Measurements from ENCODE around the gene ETAA1.
A peak's percentile ranks its signal among the peaks of the same experiment; 100 is the strongest.

The ETAA1 gene

DNA sequence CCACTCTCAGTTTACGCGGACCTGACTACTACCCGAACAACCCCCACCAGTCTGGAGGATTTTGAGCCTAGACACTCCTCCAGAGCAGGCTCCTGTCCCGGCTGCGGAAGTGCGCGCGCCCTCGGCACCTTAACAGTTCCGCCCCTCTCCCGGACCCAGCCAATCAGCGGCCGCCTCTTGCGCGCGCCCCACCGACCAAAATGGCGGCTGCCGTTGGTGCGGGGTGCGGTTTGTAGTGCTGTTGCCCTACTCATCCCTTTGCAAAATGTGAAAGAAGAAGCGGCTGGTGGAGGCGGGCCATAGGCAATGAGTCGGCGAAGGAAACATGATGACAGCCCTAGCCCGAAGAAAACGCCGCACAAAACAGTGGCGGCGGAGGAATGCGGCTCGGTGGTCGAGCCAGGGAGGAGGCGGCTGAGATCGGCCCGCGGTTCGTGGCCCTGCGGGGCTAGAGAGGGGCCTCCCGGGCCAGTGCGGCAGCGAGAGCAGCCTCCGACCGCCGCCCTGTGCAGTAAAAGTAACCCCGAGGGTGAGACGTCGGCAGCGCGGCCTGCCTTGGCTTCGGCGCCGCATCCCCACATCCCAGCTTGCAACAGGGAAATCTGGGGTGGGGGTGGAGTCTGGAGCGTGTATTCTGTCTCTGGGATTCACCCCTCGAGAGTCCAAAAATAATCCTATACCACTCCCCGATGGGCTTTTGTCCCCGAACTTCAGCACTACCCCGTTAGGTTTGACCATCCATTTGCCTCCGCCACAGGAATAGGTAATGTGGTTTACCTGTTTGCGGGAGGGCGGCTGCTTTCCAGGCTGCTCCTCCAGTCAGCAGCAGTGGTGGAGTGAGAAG is at the start of gene ETAA1:
Gene ETAA1, plus strand, starts transcription at position 191 of the 844 bp plus-strand sequence. Its CDS starts 116 bp downstream, at position 307.
- peak; percentile 68 for DNase-seq (ENCODE audit: low read depth)
- H3K4me3 ChIP-seq (ENCODE audit: low read depth, low read length), result peak within 1 kb of the TSS; percentile 87

DNA sequence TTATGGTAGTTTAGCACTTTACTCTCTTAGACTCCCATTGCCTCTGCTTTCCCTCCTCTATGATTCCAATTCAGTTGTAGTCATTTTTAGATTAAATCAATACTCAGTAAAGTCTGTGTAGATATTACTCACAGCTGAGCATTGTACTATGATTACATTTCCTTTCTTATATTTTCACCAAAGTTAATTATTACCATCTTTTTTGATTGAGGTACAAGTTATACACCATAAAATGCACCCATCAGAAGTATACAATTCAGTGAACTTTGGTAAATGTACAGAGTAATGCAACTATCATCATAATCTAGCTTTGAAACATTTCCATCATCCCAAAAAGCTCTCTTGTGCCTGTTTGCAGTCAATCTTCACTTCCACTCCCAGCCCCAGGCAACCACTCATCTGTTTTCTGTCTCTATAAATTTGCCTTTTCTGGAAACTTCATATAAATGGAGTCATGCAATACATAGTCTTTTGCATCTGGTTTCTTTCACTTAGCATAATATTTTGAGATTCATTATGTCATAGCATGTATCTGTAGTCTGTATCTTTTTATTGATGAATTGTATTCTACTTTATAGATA is 30.2 kb upstream of the ETAA1 start:
- H3K4me3 ChIP-seq (ENCODE audit: low read depth, low read length), result no peak overlapping the region
- no peak for DNase-seq (ENCODE audit: low read depth)

DNA sequence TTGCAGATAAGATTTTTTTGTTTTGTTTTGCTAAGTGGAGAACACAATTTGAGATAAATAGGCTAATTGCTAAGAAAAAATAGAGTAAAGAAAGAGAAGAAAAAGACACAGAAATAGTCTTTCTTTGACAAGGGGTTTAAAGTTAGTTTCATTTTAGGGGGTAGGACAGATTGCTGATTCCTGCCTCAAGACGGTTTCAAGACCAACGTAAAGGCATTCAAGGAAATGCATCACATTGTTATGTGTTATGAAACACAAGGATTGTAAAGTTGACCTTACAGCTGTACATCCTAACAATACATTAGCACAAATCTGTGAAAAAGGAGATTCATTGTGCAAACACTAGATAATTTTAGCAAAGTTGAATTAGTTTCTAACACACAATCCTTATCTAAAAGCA is 22.7 kb upstream of the ETAA1 start:
- no peak overlapping the region for H3K4me3 ChIP-seq (ENCODE audit: low read depth, low read length)
- DNase-seq (ENCODE audit: low read depth), result no peak

DNA sequence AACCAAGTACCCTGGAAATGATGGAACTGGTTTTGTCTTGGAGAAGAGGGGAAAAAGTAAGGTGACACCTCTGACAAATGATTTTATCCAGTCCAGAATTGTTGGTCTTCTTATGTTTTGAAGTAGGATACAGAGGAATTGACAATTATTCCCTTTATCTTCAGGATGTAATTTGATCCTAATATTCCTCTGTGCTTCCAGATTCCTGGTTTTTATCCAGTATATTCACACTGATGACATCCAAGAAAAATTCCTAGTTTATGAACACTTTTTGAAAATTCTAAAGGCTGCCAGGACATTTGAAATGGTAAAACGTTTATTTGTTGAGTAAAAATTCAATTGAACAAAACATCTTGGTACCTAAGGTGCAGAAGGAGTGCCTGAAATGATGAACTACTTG is 22.2 kb upstream of the ETAA1 start:
- DNase-seq (ENCODE audit: low read depth), result no peak
- H3K4me3 ChIP-seq (ENCODE audit: low read depth, low read length), result no peak overlapping the region

DNA sequence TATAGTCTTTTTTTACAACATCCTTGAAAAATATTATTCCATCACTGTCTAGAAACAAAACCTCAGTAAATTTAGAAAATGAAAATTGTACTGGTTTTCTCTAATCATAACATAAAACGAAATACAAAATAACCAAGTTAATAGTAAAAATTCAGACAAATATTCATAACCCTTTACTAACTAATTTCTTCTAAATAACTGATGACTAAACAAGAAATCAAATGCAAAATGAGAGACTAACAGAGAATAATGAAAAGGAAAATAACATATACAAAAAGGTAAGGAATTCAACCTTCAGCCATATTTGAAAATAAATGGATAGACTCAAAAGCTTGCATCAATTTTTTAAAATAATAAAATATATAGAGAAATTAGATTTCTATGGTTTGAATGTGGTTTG is 18.6 kb upstream of the ETAA1 start:
- H3K4me3 ChIP-seq (ENCODE audit: low read depth, low read length), result no peak overlapping the region
- no peak for DNase-seq (ENCODE audit: low read depth)

DNA sequence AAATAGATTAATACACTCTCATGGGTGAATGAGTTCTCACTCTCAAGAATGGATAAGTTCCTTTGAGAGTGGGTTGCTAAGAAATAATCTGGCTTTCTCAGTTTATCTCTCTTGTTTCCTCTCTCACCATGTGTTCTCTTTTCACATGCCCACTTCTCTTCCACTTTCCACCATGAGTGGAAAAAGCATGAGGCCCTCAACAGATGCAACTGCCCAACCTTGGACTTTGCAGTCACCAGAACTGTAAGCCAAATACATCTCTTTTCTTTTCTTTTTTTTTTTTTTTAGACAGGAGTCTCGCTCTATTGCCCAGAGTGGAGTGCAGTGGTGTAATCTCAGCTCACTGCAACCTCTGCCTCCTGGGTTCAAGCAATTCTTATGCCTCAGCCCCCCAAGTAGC is 18.1 kb upstream of the ETAA1 start:
- DNase-seq (ENCODE audit: low read depth), result no peak

DNA sequence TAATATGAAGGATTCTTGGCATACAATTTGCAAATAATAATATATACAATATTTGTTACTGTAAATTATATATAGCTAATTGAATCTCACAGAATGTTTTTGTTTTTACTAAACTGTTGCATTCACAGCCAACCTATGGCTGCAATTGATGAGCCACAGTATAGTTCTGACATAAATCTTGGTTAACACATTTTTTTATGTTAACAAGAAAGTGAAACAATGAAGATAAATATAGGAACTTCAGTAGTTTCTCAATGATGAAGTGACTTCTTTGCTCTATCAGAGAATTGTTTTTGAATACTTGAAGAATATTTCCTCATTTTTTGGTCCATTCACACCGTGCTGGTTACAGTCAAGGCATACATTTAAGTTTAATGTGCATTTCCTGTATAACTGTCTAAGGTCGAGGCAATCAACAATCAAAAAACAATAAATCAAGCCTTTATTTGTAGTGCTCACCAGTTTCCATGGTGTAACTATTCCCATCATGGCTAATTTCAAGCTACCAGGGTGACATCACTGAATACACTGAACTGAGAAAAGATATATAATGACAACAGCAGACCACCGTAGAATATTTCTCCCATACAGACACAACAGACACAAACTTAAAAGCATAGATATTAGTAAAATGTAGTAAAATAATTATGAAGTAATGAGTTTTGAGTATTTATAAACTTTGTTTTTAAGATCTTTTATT is 12.9 kb upstream of the ETAA1 start:
- no peak for DNase-seq (ENCODE audit: low read depth)
- H3K4me3 ChIP-seq (ENCODE audit: low read depth, low read length), result no peak overlapping the region

More for the DNA sequence above, 18.1 kb upstream of the ETAA1 start:
- H3K4me3 ChIP-seq (ENCODE audit: low read depth, low read length), result no peak overlapping the region

DNA sequence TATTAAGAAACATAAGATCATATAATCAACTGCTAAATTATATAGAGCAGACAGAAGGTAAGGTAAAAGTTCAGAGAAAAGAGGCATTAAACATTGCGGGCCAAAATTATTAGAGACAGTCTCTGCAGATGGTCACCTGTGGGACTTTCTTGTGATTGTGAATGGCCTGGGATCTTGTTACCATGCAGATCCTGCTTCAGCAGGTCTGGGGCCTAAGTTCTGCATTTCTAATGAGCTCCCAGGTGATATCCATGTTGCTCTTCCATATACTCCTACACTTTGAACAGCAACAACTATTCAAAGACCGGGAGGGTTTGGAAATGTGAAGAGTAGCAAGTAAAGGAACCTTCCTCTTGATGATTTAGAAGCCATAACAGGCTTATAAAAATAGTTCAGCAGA is 8.5 kb upstream of the ETAA1 start:
- no peak for DNase-seq (ENCODE audit: low read depth)
- H3K4me3 ChIP-seq (ENCODE audit: low read depth, low read length), result no peak overlapping the region

DNA sequence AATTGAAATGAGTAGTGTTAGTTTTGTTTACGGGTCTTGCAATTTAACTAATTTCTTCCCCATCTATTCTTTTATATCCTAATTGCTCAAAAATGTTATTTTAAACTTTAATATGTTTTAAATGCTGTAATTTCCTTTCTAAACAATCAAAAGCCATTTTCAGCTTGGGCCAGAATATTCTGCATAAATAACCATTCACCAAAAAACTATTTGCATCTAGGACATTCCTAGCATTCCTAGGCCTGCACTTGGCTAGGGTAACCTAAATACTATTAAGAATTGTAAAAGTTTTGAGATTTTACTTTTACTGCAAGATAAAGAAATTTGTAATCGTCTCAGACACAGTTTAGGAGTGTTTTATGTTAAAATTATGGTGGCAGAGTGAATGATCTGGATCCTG is 7.8 kb upstream of the ETAA1 start:
- DNase-seq (ENCODE audit: low read depth), result no peak
- no peak overlapping the region for H3K4me3 ChIP-seq (ENCODE audit: low read depth, low read length)

DNA sequence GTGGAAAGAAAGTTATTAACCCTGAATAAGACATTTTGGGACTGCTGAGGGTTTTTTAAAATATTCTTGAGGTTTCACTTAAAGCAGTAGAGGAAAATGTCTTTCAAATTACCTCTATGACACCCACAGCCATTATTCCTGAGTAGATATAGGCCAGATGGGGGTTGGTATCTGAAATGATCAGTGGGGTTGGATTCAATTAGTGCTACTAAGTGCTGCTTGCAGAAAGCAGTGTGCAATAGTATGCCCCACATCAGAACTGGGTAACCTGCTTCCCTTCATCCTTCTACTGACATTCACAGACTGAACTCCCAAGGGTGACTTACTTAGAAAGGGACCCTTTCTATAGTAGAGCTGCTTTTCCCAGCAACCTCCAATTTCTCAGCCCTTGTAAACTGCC is 7.3 kb upstream of the ETAA1 start:
- H3K4me3 ChIP-seq (ENCODE audit: low read depth, low read length), result no peak overlapping the region
- no peak for DNase-seq (ENCODE audit: low read depth)

DNA sequence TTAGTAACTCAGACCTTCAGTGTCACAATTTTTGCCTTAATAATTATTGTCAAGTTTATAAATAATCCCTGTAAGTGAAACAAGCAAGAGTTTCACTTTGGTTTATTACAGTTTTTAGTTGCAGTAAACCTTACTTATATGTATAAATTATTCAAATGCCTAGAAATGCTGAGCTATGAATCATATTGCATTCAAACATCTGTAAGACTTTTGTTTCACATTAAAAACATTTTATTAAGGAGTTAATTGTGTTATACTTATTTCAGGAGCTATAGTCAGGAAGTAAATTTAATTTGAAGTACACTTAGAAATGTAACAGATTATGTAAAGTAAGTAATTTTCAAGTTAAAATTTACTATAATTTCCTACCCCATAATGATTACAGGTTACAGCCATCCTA is 3.9 kb upstream of the ETAA1 start:
- no peak for DNase-seq (ENCODE audit: low read depth)

DNA sequence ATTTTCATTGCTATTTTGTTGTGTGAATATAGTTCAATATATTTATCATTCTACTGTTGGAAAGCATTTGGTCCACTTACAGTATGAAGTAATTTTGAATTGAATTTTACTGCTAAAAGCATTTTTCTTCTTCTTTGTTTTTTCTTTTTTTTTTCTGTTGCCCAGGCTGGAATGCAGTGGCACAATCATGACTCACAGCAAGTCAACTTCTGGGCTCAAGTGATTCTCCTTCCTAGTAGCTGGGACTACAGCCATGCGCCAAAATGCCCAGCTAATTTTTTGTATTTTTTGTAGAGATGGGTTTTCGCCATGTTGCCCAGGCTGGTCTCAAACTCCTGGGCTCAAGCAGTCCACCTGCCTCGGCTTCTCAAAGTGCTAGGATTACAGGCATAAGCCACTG is 2.4 kb upstream of the ETAA1 start:
- H3K4me3 ChIP-seq (ENCODE audit: low read depth, low read length), result no peak overlapping the region
- DNase-seq (ENCODE audit: low read depth), result no peak

More for the DNA sequence above, 3.9 kb upstream of the ETAA1 start:
- no peak overlapping the region for H3K4me3 ChIP-seq (ENCODE audit: low read depth, low read length)

DNA sequence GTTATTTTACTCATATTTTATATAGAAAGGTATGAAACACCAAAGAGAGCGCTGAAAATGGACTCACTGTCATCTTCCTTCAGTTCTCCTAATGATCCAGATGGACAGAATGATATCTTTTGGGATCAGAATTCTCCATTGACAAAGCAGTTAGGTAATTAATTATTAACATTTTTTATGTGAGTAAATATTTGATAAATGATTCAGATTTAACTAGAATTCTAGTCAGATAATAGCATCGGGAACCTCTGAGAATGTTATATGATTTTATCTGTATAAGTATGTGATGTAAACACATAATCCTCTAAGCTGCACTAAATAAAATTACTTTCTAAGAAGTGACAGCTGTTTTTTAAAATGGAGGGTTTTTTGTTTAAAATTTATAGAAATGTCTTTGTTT is 2.0 kb downstream of the ETAA1 start:
- DNase-seq (ENCODE audit: low read depth), result no peak
- H3K4me3 ChIP-seq (ENCODE audit: low read depth, low read length), result no peak overlapping the region

DNA sequence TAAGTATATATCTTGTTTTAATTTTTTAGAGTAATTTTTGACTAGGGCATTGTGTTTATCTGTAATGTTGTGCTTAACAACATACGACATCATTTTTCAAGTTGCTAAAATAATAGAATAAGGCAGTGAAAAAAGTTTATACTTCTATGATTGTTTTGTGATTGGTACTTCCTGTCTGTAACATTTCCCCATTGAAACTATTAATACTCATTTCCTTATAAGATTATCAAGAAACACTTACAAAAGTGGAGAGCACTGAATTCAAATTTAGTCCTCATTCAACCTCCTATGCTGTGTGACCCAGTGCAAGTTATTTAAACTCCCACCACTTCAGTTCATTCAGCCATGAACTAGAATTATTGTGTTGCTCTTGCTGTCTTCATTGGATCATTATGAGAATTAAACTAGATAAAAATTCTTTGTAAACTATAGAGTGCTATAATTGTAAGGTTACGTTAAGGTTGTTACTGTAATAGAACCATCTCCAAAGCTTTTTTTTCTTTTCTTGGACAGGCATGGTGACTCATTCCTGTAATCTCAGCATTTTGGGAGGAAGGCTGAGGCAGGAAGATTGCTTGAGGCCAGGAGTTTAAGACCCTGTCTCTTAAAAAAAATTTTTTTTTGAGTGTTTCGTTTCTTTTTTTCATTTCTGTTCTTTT is 2.8 kb downstream of the ETAA1 start:
- no peak overlapping the region for H3K4me3 ChIP-seq (ENCODE audit: low read depth, low read length)
- DNase-seq (ENCODE audit: low read depth), result no peak

DNA sequence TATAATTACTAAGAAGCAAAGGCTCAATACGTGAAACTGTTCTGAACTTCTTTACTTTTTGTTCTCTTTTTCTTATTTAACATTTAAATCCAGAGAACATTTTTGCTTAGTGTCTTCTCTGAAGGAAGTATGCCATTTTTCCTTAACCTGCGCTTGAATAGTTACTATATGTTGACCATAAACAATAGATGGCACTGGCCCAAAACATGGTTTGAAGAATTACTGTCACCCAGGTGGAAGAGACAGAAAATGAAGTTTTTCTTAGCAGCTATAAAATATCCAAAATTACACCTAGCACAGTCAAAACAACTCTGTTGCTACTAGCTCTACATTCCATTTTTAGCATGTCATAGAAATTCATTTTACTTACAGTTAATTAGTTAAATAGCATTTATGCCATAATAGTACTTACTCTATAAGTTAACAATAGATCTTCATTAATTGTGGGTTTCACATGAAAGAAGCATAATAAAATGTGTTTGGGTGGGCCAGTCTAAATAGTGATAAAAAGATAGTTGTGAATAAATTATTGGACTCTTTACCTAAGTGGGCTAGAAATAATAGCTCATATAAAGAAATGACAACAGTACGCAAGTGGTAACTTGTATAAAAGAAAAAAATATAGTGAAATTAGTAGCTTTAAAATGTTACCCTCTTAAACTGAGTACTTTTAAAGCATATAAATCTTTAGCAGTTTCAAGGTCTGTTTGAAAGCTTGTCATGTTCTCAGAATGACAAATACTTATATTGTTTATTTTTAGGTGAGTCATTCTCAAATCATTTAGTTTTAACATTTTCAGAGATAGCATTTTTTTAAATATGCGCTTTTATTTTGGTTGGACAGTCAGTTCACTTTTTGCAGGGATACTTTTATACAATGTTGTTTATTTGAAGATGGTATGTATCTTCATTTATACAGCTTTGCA is 3.7 kb downstream of the ETAA1 start:
- H3K4me3 ChIP-seq (ENCODE audit: low read depth, low read length), result no peak overlapping the region
- DNase-seq (ENCODE audit: low read depth), result no peak

DNA sequence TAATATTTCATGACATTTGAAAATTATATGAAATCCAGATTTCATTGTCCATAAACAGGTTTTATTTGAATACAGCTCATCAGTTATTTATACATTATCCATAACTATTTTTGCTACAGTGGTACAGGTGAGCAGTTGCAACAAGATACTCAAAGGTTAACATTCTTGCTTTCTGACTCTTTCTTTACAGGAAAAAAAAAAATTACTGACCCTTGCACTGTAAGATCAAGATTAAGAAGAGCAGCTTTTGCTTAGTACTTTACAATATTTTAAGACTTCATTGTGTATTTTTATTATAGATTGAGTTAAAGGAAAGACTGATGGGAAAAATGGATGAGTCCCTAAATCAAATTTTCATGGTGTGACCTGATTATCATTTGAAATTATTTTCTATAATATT is 11.2 kb downstream of the ETAA1 start:
- no peak for DNase-seq (ENCODE audit: low read depth)
- no peak overlapping the region for H3K4me3 ChIP-seq (ENCODE audit: low read depth, low read length)

DNA sequence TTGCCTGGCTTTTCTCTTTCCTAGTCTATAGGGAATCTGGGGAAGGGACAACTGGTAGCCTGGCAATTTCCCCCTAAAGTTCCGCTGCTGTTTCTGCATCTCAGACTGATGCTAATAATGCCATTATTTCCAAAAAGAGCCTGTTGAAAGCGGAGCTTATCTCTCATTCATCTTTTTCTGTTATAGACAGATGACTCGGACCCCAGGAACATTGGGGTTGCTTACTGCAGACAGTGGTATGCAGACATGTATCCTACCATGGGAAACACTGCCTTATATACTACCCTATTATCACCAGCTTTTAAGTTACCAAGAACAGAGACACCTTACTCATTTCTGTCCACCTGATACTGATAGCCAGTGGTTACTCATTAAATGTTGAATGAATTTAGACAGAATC is 15.3 kb downstream of the ETAA1 start:
- no peak overlapping the region for H3K4me3 ChIP-seq (ENCODE audit: low read depth, low read length)
- no peak for DNase-seq (ENCODE audit: low read depth)

DNA sequence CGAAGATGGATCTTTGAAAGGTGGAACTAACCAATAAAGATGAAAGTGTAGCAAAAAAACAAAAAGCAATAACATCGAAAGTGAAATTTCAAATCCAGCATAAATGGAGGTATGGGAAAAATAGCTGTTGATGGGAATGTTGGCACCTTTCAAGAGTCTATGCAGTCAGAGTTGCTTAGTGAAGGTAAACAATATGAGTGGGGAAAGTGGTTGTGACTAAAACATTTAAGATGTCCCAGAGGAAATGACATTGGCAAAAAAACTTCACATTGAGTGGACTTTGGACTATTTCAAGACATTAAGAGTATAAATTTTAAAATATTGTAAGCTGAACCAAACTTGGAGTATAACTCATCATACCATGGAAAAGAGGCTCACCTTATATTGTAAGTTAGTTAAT is 17.7 kb downstream of the ETAA1 start:
- DNase-seq (ENCODE audit: low read depth), result no peak
- no peak overlapping the region for H3K4me3 ChIP-seq (ENCODE audit: low read depth, low read length)

DNA sequence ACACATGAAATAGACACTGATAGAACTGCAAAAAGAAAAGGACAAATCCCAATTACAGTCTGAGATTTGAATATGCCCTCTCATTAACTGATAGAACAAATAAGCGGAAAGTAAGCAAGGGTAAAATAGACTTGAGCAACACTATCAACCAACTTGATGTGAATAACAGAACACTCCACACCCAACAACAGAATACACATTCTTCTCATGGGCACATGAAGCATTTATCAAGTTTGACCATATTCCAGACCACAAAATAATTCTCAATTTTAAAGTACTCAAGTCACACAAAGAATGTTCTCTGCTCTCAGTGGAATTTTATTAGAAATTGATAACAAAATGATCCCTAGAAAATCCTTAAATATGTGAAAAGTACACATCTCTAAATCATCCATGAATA is 19.0 kb downstream of the ETAA1 start:
- H3K4me3 ChIP-seq (ENCODE audit: low read depth, low read length), result no peak overlapping the region
- no peak for DNase-seq (ENCODE audit: low read depth)
